Measurements from ENCODE around the gene KIAA1755.

DNA sequence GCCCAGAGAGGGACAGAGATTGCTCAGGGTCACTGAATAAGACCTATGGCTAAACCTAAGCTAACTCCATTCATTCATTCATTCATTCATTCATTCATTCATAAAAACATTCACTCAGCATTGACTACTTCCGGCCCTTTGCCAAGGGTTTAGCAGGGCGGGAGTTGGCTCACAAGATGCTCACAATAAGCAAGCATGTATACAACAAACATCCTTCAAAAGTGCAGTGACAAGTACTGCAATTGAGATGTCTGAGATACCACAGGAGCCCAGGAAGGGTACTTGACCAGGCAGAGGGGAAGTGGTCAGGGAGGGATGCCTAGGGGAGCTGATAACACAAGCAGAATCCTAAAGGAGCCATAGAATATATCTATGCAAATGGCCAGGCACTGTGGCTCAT lies 18.2 kb upstream of the KIAA1755 start:
- no peak for TF ChIP-seq EP300 (IDR thresholded peaks at IDR 0.05)
- TF ChIP-seq, protein P1, sequence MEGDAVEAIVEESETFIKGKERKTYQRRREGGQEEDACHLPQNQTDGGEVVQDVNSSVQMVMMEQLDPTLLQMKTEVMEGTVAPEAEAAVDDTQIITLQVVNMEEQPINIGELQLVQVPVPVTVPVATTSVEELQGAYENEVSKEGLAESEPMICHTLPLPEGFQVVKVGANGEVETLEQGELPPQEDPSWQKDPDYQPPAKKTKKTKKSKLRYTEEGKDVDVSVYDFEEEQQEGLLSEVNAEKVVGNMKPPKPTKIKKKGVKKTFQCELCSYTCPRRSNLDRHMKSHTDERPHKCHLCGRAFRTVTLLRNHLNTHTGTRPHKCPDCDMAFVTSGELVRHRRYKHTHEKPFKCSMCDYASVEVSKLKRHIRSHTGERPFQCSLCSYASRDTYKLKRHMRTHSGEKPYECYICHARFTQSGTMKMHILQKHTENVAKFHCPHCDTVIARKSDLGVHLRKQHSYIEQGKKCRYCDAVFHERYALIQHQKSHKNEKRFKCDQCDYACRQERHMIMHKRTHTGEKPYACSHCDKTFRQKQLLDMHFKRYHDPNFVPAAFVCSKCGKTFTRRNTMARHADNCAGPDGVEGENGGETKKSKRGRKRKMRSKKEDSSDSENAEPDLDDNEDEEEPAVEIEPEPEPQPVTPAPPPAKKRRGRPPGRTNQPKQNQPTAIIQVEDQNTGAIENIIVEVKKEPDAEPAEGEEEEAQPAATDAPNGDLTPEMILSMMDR (IDR thresholded peaks at IDR 0.05) = no peak
